Transverse colon (tissue), 4 donors: ENCODE data around the gene SLC36A4.

Experiments used
- CTCF ChIP-seq, 5 experiments: fragments of 200-600 bp in 3 of 5; fragments of 450-650 bp in 2 of 5; sonication (generic) in 3 of 5; IDR thresholded peaks; 1 replicate in 2 of 5; 2 replicates in 3 of 5; pipeline ENCODE4 v1.5.1; 2016 to 2017; ENCODE audit warnings: antibody characterized with exemption in 5 of 5, inconsistent platforms in 3 of 5, mild to moderate bottlenecking in 2 of 5, moderate library complexity in 1 of 5
- EP300 ChIP-seq: sonication (generic); formaldehyde crosslinking; IDR thresholded peaks from one replicate; pipeline ENCODE4 v1.6.1; 2017; ENCODE audit warnings: antibody characterized with exemption, low read depth
- POLR2A ChIP-seq: fragments of 450-650 bp; IDR thresholded peaks from one replicate; pipeline ENCODE4 v1.6.1; 2016; ENCODE audit warnings: antibody characterized with exemption, mild to moderate bottlenecking, moderate library complexity
- POLR2AphosphoS5 ChIP-seq, 3 donors: sonication (generic); formaldehyde crosslinking; IDR thresholded peaks; one replicate each; pipeline ENCODE4 v1.6.1; 2016; ENCODE audit warnings: antibody characterized with exemption in 3 of 3

- no peak for TF ChIP-seq CTCF (IDR thresholded peaks at IDR 0.05)
- no peak for TF ChIP-seq EP300
- no peak for TF ChIP-seq POLR2A
- TF ChIP-seq POLR2AphosphoS5 (IDR thresholded peaks at IDR 0.05) = no peak
Observed at GRCh38 chr11:93198215-93198845, 539 bp upstream of the SLC36A4 start.
